ENCODE data around the gene SCLT1. TPM values are rescaled to one million over a fixed set of nuclear protein-coding genes. Genes with fewer than 3 reads are reported as not detected.

The SCLT1 gene
- polyA plus RNA-seq, 2 of the 4 experiments (the other 2 are of a cell fraction) = 7.4 to 12.1 TPM

- Histone ChIP-seq H3K9me3 (no peaks in the 10 kb centered on the region), H3K4me1 (no peaks in the 10 kb centered on the region), H3K27ac (no peak overlapping the region), H3K4me3 (no peak overlapping the region), H3K4me2 (no peak overlapping the region)
- no peak for FAIRE-seq
- no peak for ATAC-seq
- DNase-seq (ENCODE audit: low read depth in 1 of 2, low spot score in 1 of 2) = no peak
- POLR2A ChIA-PET = no interaction called here
- TF ChIP-seq REST (IDR thresholded peaks at IDR 0.05) (no peak), ZC3H11A (IDR thresholded peaks at IDR 0.05) (no peak), E2F6 (IDR thresholded peaks at IDR 0.05; ENCODE audit: borderline replicate concordance, low read depth) (no peak), HDAC2 (IDR thresholded peaks at IDR 0.05) (no peak), EHMT2 (IDR thresholded peaks at IDR 0.05; ENCODE audit: low read depth) (no peak), MAFK (IDR thresholded peaks at IDR 0.05; ENCODE audit: partially characterized antibody) (no peak), BCL3 (IDR thresholded peaks at IDR 0.05) (no peak), ELK1 (IDR thresholded peaks at IDR 0.05; ENCODE audit: low read depth, low read length) (no peak), TFCP2L1 (CRISPR knock-in tag; IDR thresholded peaks at IDR 0.05) (no peak), KDM5A (IDR thresholded peaks at IDR 0.05) (no peak), JUNB (IDR thresholded peaks at IDR 0.05) (no peak), HOXB13 (CRISPR knock-in tag; IDR thresholded peaks at IDR 0.05; ENCODE audit: low read depth) (no peak), RCOR1 (IDR thresholded peaks at IDR 0.05; ENCODE audit: low read depth, low read length) (no peak), MYC (IDR thresholded peaks at IDR 0.05; ENCODE audit: borderline replicate concordance, low read length) (no peak), HES2 (IDR thresholded peaks at IDR 0.05) (no peak)
- CTCF ChIA-PET = no interaction called here
- 70% methylated on average over 7 of the region's 8 CpGs for WGBS (ENCODE audit: missing lambda C conversion rate)
These were observed 43.1 kb upstream of the SCLT1 start for GRCh38 chr4:129136433-129136832.

- no peak overlapping the region for H3K27ac ChIP-seq
- no peaks in the 10 kb centered on the region for H3K9me3 ChIP-seq
- no peak overlapping the region for H3K4me3 ChIP-seq
- H3K4me2 ChIP-seq = no peak overlapping the region
- FAIRE-seq = no peak
- ChIA-PET POLR2A (no interaction called here), CTCF (no interaction called here)
- 23% methylated on average over 2 of the region's 2 CpGs for WGBS (ENCODE audit: missing lambda C conversion rate)
- no peaks in the 10 kb centered on the region for H3K4me1 ChIP-seq
- no peak for TF ChIP-seq FOXS1 (CRISPR knock-in tag; IDR thresholded peaks at IDR 0.05)
- no peak for TF ChIP-seq KDM1A (IDR thresholded peaks at IDR 0.05; ENCODE audit: low read depth)
- TF ChIP-seq HDAC2 (IDR thresholded peaks at IDR 0.05) = no peak
- TF ChIP-seq RAD21 (conservative IDR thresholded peaks at IDR 0.05 in 1 of 2, IDR thresholded peaks at IDR 0.05 in 1 of 2) = no peak
- TF ChIP-seq MAX (IDR thresholded peaks at IDR 0.05) = no peak
- no peak for TF ChIP-seq ZSCAN20 (CRISPR knock-in tag; IDR thresholded peaks at IDR 0.05)
- no peak for TF ChIP-seq BCL3 (IDR thresholded peaks at IDR 0.05)
- no peak for TF ChIP-seq TP53 (CRISPR knock-in tag; IDR thresholded peaks at IDR 0.05)
- no peak for TF ChIP-seq JUN (IDR thresholded peaks at IDR 0.05)
- TF ChIP-seq RCOR1 (IDR thresholded peaks at IDR 0.05; ENCODE audit: low read depth, low read length) = no peak
- no peak for TF ChIP-seq EP300 (IDR thresholded peaks at IDR 0.05)
- TF ChIP-seq NPAS2 (CRISPR knock-in tag; IDR thresholded peaks at IDR 0.05; ENCODE audit: borderline replicate concordance) = no peak
- TF ChIP-seq MAFK (IDR thresholded peaks at IDR 0.05; ENCODE audit: partially characterized antibody) = no peak
- no peak for TF ChIP-seq EHMT2 (IDR thresholded peaks at IDR 0.05; ENCODE audit: low read depth)
- TF ChIP-seq HOXA7 (CRISPR knock-in tag; IDR thresholded peaks at IDR 0.05) = no peak
- no peak for TF ChIP-seq SMC3 (IDR thresholded peaks at IDR 0.05)
- TF ChIP-seq ATOH8 (CRISPR knock-in tag; IDR thresholded peaks at IDR 0.05; ENCODE audit: low read depth) = no peak
- ATAC-seq = no peak
- DNase-seq (ENCODE audit: low read depth in 1 of 2, low spot score in 1 of 2) = no peak
These were observed 38.0 kb upstream of the SCLT1 start for GRCh38 chr4:129131343-129131742.

Data from A549 (cell line).